WERI-Rb-1 (cell line): ENCODE data around the gene GATA3.

Experiments
- DNase-seq: peaks from one replicate; pipeline ENCODE4 v3.0.0-alpha.2; 2020
- H3K27ac ChIP-seq: fragments of 250-450 bp; sonication (Bioruptor Pico); 2 replicates; pipeline ENCODE4 v1.5.1; 2020; ENCODE audit warnings: mild to moderate bottlenecking, moderate library complexity
- H3K27me3 ChIP-seq: fragments of 250-450 bp; sonication (Bioruptor Pico); 2 replicates; pipeline ENCODE4 v1.5.1; 2021; ENCODE audit warnings: mild to moderate bottlenecking, low read depth, moderate library complexity; ENCODE audit not compliant: insufficient read depth, severe bottlenecking
- H3K36me3 ChIP-seq: fragments of 250-450 bp; sonication (Bioruptor Pico); 2 replicates; pipeline ENCODE4 v1.5.1; 2020; ENCODE audit warnings: mild to moderate bottlenecking, moderate library complexity
- H3K4me3 ChIP-seq: 2 replicates; pipeline ENCODE4 v1.5.1; 2011; ENCODE audit warnings: low read depth, mild to moderate bottlenecking, control low read depth, low read length
- H3K9me3 ChIP-seq: fragments of 250-450 bp; sonication (Bioruptor Pico); 2 replicates; pipeline ENCODE4 v1.5.1; 2021; ENCODE audit warnings: mild to moderate bottlenecking, moderate library complexity; ENCODE audit not compliant: severe bottlenecking
- TF ChIP-seq, protein P1 (sequence below): IDR thresholded peaks from 2 replicates; pipeline ENCODE4 v1.5.1; 2011; ENCODE audit warnings: low read depth, mild to moderate bottlenecking, control low read depth, inconsistent platforms, low read length

GATA3 gene

DNA sequence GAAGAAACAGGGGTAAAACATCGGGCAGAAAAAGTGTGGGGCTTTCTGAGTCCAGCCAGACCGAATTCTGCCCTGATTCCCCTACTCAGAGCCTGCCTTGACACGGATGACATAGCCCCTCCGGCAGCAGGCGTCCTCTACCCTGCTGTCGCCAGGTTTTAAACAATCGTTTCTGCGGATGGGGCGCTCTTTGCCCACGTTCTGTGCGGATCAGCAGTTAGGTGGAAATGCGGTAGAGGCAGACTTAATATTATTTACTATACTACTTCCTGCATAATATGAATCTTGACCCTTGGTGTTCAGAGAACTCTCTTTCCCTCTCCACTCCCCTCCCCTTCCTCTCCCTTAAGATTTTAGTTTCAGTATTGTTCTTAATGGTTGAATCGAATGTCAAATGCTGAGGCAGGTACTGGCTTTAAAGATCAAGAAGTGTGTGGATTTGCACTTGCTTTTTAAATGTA is 2.4 kb downstream of the GATA3 start:
- peaks cover 51% of the 10 kb centered on the region for H3K27me3 ChIP-seq

DNA sequence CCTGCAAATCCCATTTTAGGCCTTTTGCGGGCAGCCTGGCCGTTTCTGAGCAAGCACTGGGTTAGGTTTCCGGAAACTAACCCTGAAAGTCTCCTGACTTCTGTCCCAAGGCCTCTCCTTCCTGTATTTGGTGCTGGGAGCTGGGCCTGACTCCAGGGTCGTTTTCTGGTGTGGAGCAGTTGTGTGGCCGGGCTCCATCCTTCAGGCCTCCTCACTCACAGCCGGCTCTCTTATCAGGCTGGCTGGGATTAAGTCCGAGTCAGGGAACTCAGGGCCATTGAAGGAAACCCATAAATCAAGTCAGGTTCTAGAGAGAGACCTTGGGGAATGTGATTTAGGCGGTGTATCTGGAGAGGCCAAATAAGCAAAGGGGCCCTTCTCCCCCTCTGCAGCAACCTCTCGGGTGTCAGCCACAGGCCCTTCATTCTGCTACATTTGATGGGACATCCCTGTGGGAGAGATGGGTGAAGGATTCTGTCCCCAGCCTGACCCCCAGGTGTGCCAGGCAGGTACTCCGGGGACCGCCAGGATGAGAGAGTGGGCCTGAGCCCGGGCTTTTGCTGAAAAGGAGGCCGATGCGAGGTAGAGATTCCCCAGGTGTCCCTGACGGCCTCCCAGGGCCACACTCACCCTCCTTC is 3.3 kb downstream of the GATA3 start:
- H3K27me3 ChIP-seq, result peaks cover 43% of the 10 kb centered on the region
- TF ChIP-seq, protein P1, sequence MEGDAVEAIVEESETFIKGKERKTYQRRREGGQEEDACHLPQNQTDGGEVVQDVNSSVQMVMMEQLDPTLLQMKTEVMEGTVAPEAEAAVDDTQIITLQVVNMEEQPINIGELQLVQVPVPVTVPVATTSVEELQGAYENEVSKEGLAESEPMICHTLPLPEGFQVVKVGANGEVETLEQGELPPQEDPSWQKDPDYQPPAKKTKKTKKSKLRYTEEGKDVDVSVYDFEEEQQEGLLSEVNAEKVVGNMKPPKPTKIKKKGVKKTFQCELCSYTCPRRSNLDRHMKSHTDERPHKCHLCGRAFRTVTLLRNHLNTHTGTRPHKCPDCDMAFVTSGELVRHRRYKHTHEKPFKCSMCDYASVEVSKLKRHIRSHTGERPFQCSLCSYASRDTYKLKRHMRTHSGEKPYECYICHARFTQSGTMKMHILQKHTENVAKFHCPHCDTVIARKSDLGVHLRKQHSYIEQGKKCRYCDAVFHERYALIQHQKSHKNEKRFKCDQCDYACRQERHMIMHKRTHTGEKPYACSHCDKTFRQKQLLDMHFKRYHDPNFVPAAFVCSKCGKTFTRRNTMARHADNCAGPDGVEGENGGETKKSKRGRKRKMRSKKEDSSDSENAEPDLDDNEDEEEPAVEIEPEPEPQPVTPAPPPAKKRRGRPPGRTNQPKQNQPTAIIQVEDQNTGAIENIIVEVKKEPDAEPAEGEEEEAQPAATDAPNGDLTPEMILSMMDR, result no peak
- H3K4me3 ChIP-seq, result no peak overlapping the region
- H3K9me3 ChIP-seq, result peaks cover 4% of the 10 kb centered on the region
- no peak overlapping the region for H3K27ac ChIP-seq
- no peak for DNase-seq
- no peaks in the 10 kb centered on the region for H3K36me3 ChIP-seq

More for the DNA sequence above, 2.4 kb downstream of the GATA3 start:
- DNase-seq, result no peak
- TF ChIP-seq, protein P1, result no peak
- no peak overlapping the region for H3K4me3 ChIP-seq
- H3K27ac ChIP-seq, result no peak overlapping the region
- peaks cover 4% of the 10 kb centered on the region for H3K9me3 ChIP-seq
- H3K36me3 ChIP-seq, result no peaks in the 10 kb centered on the region

DNA sequence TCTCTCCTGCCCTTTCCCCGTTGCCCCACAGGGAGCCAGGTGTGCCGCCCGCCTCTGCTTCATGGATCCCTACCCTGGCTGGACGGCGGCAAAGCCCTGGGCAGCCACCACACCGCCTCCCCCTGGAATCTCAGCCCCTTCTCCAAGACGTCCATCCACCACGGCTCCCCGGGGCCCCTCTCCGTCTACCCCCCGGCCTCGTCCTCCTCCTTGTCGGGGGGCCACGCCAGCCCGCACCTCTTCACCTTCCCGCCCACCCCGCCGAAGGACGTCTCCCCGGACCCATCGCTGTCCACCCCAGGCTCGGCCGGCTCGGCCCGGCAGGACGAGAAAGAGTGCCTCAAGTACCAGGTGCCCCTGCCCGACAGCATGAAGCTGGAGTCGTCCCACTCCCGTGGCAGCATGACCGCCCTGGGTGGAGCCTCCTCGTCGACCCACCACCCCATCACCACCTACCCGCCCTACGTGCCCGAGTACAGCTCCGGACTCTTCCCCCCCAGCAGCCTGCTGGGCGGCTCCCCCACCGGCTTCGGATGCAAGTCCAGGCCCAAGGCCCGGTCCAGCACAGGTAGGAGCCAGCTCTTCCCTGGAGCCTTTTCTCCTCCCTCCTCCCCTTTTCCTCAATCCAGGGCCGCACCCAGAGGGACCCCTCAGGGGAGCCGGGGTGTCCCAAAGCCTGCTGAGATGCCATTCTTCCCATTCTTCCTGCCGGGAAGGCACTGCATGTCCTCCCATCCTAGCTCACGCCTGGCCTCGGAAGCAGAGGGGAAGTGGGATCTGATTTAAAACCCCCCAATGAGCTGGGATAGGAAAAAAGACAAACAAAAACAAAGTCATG is 4.0 kb downstream of the GATA3 start:
- DNase-seq, result no peak
- H3K9me3 ChIP-seq, result peaks cover 3% of the 10 kb centered on the region
- peaks cover 37% of the 10 kb centered on the region for H3K27me3 ChIP-seq
- no peak overlapping the region for H3K27ac ChIP-seq
- no peaks in the 10 kb centered on the region for H3K36me3 ChIP-seq
- no peak overlapping the region for H3K4me3 ChIP-seq
- TF ChIP-seq, protein P1, result no peak

DNA sequence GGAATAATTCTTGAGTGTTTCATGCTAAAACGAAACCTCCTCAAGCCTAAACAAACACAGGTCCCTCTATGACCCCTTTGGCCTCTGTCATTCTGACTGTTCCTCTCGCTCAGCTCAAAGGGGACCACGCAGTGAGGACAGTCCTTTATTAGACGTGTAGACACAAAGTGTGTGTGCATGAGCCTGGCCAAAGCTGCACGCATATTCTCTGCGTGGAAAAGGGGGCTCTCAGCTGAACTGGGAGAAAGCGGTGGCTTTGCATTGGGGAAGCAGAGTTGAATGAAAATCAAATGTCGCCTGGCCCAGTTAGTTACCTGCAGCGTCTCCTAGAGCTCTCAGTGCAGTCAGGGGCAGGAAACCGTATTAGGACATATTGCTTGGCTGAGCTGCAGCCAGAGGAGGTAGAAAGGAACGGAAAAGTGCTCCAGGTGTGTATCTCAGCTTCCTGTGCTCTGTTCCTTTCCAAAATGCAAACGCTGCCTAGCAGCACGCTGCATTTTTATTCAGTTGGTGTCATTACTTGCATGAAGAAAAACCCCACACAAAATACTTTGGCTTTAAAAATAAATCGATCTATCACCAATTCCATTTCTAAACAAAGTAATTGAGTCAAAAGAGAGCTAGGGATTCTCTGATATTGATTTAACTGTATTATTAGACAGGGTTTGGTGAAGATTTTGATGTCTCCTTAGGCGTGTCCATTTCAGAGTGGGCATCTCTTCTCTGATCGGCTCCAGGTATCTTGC is 4.9 kb downstream of the GATA3 start:
- H3K36me3 ChIP-seq, result no peaks in the 10 kb centered on the region
- peaks cover 30% of the 10 kb centered on the region for H3K27me3 ChIP-seq
- DNase-seq, result no peak
- H3K9me3 ChIP-seq, result peaks cover 2% of the 10 kb centered on the region
- TF ChIP-seq, protein P1, result no peak
- H3K27ac ChIP-seq, result no peak overlapping the region
- H3K4me3 ChIP-seq, result no peak overlapping the region

DNA sequence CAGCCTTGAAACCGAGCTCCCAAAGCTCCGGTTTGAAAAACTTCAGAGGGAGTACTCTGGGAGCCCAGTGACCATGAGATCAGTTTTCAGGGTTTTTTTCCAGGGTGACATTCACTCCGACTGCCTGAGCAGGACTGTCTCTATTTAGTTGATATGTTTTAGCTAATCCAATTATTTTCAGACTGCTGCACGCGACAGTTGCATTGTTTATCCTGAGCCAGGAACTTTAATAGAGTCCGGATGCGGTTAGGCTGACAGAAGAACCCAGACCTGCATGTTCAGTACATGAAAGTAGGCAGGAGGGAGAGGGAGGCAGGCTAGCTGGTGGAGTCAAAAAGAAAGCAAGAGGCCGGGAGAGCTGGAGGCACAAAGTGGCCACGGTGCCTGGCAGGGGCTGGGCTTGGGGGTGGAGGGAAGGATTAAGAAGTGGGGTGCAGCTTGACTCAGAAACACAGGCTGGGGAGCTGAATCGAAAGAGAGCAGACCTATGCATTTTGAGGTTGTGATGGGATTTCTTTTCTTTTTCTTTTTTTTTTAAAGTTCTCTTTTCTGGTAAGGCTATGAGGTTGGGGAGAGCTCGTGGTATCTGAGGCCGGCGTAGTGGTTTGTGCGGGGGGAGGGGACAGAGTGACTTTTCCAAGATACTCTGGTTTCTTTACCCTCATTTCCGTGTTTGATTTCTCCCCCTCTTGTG is 5.7 kb downstream of the GATA3 start:
- Histone ChIP-seq H3K9me3 (peaks cover 2% of the 10 kb centered on the region), H3K27me3 (peaks cover 30% of the 10 kb centered on the region), H3K27ac (no peak overlapping the region), H3K4me3 (no peak overlapping the region), H3K36me3 (no peaks in the 10 kb centered on the region)
- TF ChIP-seq, protein P1, result no peak
- DNase-seq, result no peak
